D341Med (cell line): ENCODE measurements around the gene SIGLEC11.
"Not testable (repeated sequence)": the region's sequence is repeated elsewhere in the genome, so short reads cannot be mapped to it uniquely, and the experiment has no call there.

Experiments
- DNase-seq: peaks from one replicate; pipeline ENCODE4 v3.0.0; 2012; ENCODE audit warnings: low spot score

The SIGLEC11 gene

GRCh38 chr19:49981603-49982593 is 20.9 kb upstream of the SIGLEC11 start:
- DNase-seq, result no peak

- no peak for DNase-seq
These were observed 17.4 kb upstream of the SIGLEC11 start for GRCh38 chr19:49978324-49978723.

GRCh38 chr19:49977881-49978280 is 16.9 kb upstream of the SIGLEC11 start:
- no peak for DNase-seq

GRCh38 chr19:49977076-49977475 is 16.1 kb upstream of the SIGLEC11 start:
- no peak for DNase-seq

- no peak for DNase-seq
These were observed 15.5 kb upstream of the SIGLEC11 start for GRCh38 chr19:49976496-49976895.

DNA sequence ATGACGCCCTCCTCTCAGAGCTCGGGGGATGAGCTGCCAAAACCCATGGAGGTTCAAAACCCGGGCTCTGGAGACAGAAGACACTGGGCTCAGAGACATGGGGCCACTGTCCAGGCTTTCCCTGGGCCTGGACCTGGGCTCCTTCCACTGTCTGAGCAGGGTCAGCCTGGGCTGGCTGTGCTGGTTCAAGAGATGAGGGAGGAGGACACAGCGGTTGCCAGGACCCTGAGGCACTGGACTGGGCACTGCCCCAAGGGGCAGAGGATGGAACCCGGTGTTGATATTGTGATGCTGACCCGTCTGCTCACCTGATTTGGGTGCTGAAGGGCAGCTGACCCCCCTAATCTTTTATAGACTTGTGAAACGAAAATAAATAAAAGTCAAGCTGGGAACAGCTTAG is 14.1 kb upstream of the SIGLEC11 start:
- no peak for DNase-seq

DNA sequence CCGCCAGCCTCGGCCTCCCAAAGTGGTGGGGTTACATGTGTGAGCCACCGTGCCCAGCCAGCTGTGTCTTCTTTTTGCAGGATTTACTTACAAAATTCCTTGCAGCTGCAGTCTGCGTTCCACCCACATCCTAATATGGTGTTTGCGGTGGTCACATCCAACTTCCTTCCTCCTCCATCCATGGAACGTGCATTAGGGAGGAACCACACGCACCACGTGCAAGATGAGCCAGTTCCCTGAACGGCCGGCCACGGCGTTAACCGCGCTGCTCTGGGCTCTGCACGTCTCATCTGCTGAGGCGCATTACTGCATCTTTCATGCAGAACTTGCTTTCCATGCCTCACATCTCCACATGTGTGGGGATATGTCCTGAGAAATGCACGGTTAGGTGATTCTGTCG is 13.0 kb upstream of the SIGLEC11 start:
- no peak for DNase-seq

GRCh38 chr19:49972841-49973240 is 11.9 kb upstream of the SIGLEC11 start:
- DNase-seq, result no peak

DNA sequence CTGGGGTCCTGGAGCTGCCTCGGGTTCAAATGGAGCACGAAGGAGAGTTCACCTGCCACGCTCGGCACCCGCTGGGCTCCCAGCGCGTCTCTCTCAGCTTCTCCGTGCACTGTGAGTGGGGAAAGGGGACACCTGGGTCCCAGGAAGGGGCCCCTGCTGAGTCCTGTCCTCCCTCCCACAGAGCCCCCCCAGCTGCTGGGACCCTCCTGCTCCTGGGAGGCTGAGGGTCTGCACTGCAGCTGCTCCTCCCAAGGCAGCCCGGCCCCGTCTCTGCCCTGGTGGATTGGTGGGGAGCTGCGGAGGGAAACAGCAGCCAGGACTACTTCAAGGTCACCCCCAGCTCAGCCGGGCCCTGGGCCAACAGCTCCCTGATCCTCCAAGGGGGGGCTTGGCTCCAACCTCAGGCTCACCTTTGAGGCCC is 11.0 kb upstream of the SIGLEC11 start:
- no peak for DNase-seq

- DNase-seq, result not testable (repeated sequence)
These were observed 8.4 kb upstream of the SIGLEC11 start for GRCh38 chr19:49969355-49969754.

DNA sequence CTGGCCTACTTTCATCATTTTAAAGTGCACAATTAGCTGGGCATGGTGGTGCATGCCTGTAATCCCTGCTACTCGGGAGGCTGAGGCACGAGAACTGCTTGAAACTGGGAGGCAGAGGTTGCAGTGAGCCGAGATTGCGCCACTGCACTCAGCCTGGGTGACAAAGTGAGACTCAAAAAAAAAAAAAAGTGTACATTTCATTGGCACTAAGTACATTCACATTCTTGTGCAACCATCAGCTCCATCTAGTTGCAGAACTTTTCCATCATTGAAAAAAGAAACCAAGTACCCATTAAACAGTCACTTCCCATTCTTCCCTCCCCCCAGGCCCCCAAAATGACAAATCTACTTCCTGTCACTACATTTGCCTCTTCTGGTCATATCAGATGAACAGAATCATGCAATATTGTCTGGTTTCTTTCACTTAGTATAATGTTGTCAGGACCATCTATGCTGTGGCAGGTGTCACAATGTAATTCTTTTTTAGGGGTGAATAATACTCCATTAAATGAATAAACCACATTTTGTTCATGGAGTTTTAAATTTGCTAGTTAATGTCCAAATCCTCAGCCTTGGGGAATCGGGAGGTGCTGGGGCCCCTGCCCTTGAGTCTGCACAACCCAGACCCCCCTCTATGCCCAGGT is 7.4 kb upstream of the SIGLEC11 start:
- DNase-seq, result no peak

GRCh38 chr19:49959892-49960291 is 1.1 kb downstream of the SIGLEC11 start:
- DNase-seq, result not testable (repeated sequence)

DNA sequence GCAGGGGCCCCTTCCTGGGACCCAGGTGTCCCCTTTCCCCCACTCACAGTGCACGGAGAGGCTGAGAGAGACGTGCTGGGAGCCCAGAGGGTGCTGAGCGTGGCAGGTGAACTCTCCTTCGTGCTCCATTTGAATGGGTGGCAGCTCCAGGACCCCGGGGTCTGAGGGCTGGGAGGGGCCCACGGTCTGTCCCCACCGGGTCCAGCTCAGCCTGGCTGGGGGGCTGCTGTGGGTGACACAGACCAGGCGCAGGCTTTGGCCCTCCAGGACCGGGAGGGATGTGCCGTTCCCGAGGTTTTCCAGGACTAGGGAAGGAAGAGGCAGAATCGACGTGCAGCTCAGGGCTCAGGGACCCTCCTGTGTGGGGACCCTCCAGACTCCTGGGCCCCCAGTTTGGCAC is 2.4 kb downstream of the SIGLEC11 start:
- not testable (repeated sequence) for DNase-seq

- not testable (repeated sequence) for DNase-seq
These were observed 2.8 kb downstream of the SIGLEC11 start for GRCh38 chr19:49958144-49958543.

DNA sequence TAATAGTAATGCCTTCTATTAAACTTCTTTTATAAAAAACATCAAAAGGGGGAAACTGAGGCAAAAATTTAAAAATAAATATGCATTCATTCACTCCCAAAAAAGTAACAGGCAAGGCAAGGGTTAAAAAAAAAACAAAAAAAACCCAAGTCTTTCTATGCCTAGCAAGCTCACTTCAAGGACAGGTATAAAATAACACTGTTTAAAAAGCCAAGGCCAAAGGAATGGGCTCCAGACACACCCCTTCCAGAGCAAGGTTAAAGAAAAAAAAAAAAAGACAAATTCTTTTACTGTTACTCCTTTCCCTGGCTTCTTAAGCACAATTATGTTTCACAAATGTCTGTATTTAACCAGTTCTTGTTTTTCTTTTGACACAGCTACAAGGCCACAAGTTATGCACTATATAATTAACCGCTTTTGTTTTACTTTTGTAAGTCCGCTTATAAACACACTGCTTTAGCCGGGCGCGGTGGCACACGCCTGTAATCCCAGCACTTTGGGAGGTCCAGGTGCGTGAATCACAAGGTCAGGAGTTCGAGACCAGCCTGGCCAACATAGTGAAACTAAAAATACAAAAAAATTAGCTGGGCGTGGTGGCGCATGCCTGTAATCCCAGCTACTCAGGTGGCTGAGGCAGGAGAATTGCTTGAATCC is 3.6 kb downstream of the SIGLEC11 start:
- DNase-seq, result no peak

DNA sequence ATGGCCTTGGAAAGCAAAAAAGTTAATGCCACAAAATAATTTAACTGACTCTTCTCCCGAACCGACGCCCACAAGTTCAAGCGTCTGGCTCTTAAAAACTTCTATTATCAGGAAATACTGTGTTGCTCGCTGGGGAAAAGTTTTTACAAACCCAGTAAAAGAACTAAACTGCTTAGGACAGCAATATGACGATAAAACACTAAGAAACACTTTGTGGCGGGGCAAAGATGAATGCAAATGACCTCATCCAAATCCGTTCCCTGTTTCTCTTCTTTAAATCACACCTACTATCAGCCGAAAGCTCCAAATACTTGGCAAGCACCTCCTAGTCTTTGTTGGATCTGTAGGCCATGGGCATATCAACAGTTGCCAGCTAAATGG is 4.9 kb downstream of the SIGLEC11 start:
- no peak for DNase-seq

DNA sequence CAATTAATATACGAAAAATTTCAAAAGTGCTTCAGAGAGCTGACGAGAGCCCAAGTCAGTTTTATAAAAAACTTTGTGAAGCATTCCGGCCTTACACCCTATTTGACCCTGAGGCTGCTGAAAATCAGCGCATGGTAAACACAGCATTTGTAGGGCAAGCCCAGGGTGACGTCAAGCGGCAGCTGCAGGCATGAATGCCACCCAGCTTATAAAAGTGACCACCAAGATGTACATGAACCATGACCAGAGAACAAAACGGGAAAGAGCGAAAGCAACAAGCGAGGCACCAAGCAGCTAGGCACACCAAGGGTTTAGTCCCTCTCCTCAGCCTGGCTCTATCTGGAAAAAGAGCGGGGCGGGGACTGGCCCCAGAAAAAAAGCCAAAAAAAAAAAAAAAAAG is 6.0 kb downstream of the SIGLEC11 start:
- no peak for DNase-seq

DNA sequence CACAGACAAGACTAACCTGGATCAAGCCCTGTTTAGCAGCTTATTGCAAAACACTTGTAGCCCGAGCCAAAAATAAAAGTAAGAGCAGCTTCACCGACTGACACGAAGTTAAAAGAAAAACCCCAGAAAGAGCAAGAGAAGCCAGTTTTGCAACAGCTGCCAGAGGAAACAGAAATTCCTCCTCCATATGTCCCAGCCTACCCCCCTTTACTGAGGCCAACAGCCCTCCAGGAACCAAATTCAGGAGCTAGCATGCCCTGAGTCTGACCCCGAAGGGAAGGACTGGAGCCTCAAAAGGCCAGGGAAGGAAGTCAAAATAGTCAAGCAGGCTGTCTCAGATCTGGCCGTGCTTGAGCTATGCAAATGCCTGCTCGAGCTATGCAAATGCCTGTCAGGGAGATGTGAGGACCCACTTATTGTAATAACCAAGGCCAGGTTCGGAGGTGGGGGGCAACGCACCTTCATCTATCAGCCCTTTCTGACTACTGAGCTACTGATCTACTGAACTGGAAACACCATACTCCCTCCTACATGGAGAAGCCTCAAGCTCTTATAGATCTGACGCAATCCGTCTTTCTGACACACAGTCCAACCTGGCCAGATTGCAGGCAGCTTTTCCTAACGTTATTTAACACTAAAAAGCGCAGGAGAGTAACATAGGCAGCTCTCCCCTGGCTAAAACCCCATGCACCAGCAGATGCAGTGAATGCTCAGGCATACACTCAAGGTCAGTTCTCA is 6.7 kb downstream of the SIGLEC11 start:
- DNase-seq, result no peak

GRCh38 chr19:49953416-49953815 is 7.6 kb downstream of the SIGLEC11 start:
- no peak for DNase-seq

GRCh38 chr19:49952906-49953305 is 8.1 kb downstream of the SIGLEC11 start:
- DNase-seq, result no peak

- DNase-seq, result no peak
These were observed 8.5 kb downstream of the SIGLEC11 start for GRCh38 chr19:49952479-49952836.

GRCh38 chr19:49951806-49952478 is 9.0 kb downstream of the SIGLEC11 start:
- no peak for DNase-seq
